Peyer's patch (tissue), 4 donors: ENCODE data around the gene TERT. TPM values are rescaled to one million over a fixed set of nuclear protein-coding genes. Genes with fewer than 3 reads are reported as not detected.
"Not testable (repeated sequence)": the region's sequence is repeated elsewhere in the genome, so short reads cannot be mapped to it uniquely, and the experiment has no call there.

Experiments
- DNase-seq, 3 donors: peaks; one replicate each; pipeline ENCODE4 v3.0.0-alpha.2; 2017 to 2019
- H3K27ac ChIP-seq, 4 donors: fragments of 200-600 bp; sonication (generic); one replicate each; pipeline ENCODE4 v1.5.1; 2016 to 2019
- H3K27me3 ChIP-seq, 2 donors: fragments of 200-600 bp; sonication (generic); one replicate each; pipeline ENCODE4 v1.5.1; 2019
- H3K36me3 ChIP-seq, 3 donors: fragments of 200-600 bp; sonication (generic); one replicate each; pipeline ENCODE4 v1.5.1; 2016 to 2019
- H3K4me1 ChIP-seq, 4 donors: fragments of 200-600 bp; sonication (generic); one replicate each; pipeline ENCODE4 v1.5.1; 2016 to 2019
- H3K4me3 ChIP-seq, 4 donors: fragments of 200-600 bp; sonication (generic); 1 replicate in 3 of 4; 2 replicates in 1 of 4; pipeline ENCODE4 v1.5.1; 2016 to 2019; ENCODE audit warnings: mild to moderate bottlenecking in 1 of 4
- H3K9me3 ChIP-seq, 4 donors: fragments of 200-600 bp; sonication (generic); one replicate each; pipeline ENCODE4 v1.5.1; 2016 to 2019; ENCODE audit warnings: mild to moderate bottlenecking in 1 of 4
- POLR2A ChIP-seq, 2 donors: fragments of 450-650 bp; IDR thresholded peaks; one replicate each; pipeline ENCODE4 v1.5.1; 2017; ENCODE audit warnings: antibody characterized with exemption in 2 of 2, mild to moderate bottlenecking in 2 of 2, moderate library complexity in 2 of 2
- total RNA-seq, 4 donors: library from RNA; depleted of rRNA; stranded (reverse); fragments of >200 nt; gene quantifications; one replicate each; pipeline ENCODE4 v1.1.0, GENCODE V29; 2016
- TF ChIP-seq, protein P1 (sequence below), 6 experiments: fragments of 450-650 bp in 4 of 6; fragments of 200-600 bp in 2 of 6; sonication (generic) in 1 of 6; IDR thresholded peaks; one replicate each; pipeline ENCODE4 v1.5.1; 2017 to 2019; ENCODE audit warnings: antibody characterized with exemption in 6 of 6, mild to moderate bottlenecking in 3 of 6, moderate library complexity in 1 of 6

TERT gene
- total RNA-seq, 4 donors from 2014 or later: 0.70 to 6.6 (median 1.6) TPM

DNA sequence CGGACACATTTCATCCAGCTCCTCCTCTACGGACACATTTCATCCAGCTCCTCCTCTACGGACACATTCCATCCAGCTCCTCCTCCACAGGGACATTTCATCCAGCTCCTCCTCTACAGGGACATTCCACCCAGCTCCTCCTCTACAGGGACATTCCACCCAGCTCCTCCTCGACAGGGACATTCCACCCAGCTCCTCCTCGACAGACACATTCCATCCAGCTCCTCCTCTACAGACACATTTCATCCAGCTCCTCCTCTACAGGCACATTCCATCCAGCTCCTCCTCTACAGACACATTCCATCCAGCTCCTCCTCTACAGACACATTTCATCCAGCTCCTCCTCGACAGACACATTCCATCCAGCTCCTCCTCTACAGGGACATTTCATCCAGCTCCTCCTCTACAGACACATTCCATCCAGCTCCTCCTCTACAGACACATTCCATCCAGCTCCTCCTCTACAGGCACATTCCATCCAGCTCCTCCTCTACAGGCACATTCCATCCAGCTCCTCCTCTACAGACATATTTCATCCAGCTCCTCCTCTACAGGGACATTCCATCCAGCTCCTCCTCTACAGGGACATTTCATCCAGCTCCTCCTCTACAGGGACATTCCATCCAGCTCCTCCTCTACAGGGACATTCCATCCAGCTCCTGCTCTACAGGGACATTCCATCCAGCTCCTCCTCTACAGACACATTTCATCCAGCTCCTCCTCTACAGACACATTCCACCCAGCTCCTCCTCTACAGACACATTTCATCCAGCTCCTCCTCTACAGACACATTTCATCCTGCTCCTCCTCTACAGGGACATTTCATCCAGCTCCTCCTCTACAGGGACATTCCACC is 32.3 kb upstream of the TERT start:
- H3K4me3 ChIP-seq, H3K9me3 ChIP-seq, H3K27me3 ChIP-seq: not testable (repeated sequence)
- peak overlapping the region in 2 of 4 donors; percentile 17 to 38 for H3K27ac ChIP-seq
- peaks cover 0 to 16% (median 0%) of the 10 kb centered on the region in 4 donors for H3K4me1 ChIP-seq
- H3K36me3 ChIP-seq: peaks cover 0 to 75% (median 0%) of the 10 kb centered on the region in 3 donors
- DNase-seq: peak in 2 of 3 donors; percentile 8 to 42

DNA sequence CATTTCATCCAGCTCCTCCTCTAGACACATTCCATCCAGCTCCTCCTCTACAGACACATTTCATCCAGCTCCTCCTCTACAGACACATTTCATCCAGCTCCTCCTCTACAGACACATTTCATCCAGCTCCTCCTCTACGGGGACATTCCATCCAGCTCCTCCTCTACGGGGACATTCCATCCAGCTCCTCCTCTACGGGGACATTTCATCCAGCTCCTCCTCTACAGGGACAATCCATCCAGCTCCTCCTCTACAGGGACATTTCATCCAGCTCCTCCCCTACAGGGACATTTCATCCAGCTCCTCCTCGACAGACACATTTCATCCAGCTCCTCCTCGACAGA is 31.6 kb upstream of the TERT start:
- not testable (repeated sequence) for H3K27me3 ChIP-seq, H3K4me3 ChIP-seq, H3K9me3 ChIP-seq
- Histone ChIP-seq H3K36me3 (peaks cover 0 to 75% (median 0%) of the 10 kb centered on the region in 3 donors), H3K4me1 (peaks cover 0 to 16% (median 0%) of the 10 kb centered on the region in 4 donors), H3K27ac (peak overlapping the region in 1 of 4 donors; percentile 38)
- peak in 1 of 3 donors; percentile 2 for DNase-seq

DNA sequence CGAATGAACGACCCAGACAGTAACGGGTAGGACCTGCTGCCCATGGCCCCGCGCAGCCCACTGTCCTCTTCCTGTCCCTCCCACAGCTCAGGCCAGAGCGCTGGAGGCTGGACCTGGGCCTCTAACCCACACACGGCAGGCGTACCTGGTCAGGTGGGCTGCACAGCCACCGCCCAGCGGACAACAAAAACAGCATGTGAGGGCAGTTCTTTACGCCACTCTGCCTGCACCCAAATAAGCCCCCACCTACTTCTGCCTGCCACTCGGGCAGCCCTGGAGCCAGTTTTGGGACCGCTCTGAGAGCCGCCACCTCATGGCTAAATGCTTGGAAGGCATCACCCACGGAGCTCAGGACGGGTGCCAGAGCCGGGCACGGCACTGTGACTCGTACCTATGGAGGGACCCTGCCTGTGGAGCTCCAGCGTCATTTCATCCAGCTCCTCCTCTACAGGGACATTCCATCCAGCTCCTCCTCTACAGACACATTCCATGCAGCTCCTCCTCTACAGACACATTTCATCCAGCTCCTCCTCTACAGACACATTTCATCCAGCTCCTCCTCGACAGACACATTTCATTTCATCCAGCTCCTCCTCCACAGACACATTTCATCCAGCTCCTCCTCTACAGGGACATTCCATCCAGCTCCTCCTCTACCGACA is 31.1 kb upstream of the TERT start:
- Histone ChIP-seq H3K27ac (no peak overlapping the region), H3K4me1 (peaks cover 0 to 12% (median 0%) of the 10 kb centered on the region in 4 donors), H3K27me3 (no peaks in the 10 kb centered on the region), H3K36me3 (peaks cover 0 to 75% (median 0%) of the 10 kb centered on the region in 3 donors), H3K9me3 (no peaks in the 10 kb centered on the region), H3K4me3 (no peak overlapping the region)
- TF ChIP-seq, protein P1, sequence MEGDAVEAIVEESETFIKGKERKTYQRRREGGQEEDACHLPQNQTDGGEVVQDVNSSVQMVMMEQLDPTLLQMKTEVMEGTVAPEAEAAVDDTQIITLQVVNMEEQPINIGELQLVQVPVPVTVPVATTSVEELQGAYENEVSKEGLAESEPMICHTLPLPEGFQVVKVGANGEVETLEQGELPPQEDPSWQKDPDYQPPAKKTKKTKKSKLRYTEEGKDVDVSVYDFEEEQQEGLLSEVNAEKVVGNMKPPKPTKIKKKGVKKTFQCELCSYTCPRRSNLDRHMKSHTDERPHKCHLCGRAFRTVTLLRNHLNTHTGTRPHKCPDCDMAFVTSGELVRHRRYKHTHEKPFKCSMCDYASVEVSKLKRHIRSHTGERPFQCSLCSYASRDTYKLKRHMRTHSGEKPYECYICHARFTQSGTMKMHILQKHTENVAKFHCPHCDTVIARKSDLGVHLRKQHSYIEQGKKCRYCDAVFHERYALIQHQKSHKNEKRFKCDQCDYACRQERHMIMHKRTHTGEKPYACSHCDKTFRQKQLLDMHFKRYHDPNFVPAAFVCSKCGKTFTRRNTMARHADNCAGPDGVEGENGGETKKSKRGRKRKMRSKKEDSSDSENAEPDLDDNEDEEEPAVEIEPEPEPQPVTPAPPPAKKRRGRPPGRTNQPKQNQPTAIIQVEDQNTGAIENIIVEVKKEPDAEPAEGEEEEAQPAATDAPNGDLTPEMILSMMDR (IDR thresholded peaks at IDR 0.05): no peak
- no peak for TF ChIP-seq POLR2A (IDR thresholded peaks at IDR 0.05)
- peak in 2 of 3 donors; percentile 32 to 44 for DNase-seq

DNA sequence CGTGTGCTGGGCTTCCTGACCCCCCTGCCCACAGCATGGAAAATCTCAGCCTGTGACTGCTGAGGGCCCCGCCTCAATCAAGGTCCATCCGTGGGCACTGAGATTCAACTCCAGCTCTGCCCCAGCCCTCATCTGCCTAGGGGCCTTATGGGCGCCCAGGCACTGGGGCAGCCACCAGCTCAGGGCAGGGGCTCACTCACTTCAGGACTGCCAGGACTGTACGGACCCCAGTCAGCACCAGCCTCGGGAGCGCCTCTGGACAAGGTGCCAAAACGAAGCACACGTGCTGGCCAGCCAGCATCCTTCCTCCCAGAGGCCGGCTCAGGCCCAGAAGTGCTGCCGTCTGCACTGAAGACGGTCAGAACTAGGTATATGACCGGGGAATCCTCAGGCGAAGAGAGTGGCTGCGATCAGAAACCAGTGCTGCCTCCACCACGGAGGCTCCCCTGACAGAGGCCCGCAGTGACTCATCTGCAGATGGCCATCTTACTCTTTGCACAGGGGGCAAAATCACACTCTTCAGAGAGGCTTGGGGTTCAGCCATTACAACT is 30.4 kb upstream of the TERT start:
- Histone ChIP-seq H3K36me3 (peaks cover 0 to 75% (median 0%) of the 10 kb centered on the region in 3 donors), H3K9me3 (no peaks in the 10 kb centered on the region), H3K27me3 (no peaks in the 10 kb centered on the region), H3K27ac (no peak overlapping the region), H3K4me3 (no peak overlapping the region), H3K4me1 (peaks cover 0 to 6% (median 0%) of the 10 kb centered on the region in 4 donors)
- peak in 2 of 3 donors; percentile 37 to 38 for DNase-seq
- no peak for TF ChIP-seq POLR2A (IDR thresholded peaks at IDR 0.05)
- TF ChIP-seq, protein P1 (IDR thresholded peaks at IDR 0.05): no peak

DNA sequence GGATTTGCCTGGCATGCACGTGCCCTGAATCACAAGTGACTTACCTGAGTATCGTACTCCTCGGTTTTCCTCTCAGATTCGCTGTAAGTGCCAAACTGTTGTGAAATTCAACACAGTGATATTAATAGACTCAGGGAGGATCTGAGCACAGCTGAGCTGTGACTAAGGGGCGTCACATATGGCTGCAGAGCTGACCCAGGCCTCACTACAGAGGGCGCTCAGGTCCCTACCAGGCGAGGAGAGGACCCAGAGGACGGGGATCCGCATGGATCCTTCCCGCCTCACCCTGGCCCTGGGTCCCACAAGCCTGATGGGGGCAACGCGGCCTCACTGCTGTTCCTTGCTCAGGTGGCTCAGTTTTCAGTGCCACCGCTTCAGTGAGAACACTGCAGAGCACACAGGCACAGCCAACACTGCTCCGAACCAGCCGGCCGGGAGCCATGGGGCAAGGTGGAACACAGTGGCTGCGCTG is 29.9 kb upstream of the TERT start:
- H3K36me3 ChIP-seq: peaks cover 0 to 75% (median 0%) of the 10 kb centered on the region in 3 donors
- H3K4me3 ChIP-seq: no peak overlapping the region
- no peak overlapping the region for H3K27ac ChIP-seq
- no peaks in the 10 kb centered on the region for H3K27me3 ChIP-seq
- TF ChIP-seq POLR2A (IDR thresholded peaks at IDR 0.05): no peak
- TF ChIP-seq, protein P1 (IDR thresholded peaks at IDR 0.05): no peak
- H3K4me1 ChIP-seq: peaks cover 0 to 3% (median 0%) of the 10 kb centered on the region in 4 donors
- DNase-seq: peak in 2 of 3 donors; percentile 28 to 34
- no peaks in the 10 kb centered on the region for H3K9me3 ChIP-seq

DNA sequence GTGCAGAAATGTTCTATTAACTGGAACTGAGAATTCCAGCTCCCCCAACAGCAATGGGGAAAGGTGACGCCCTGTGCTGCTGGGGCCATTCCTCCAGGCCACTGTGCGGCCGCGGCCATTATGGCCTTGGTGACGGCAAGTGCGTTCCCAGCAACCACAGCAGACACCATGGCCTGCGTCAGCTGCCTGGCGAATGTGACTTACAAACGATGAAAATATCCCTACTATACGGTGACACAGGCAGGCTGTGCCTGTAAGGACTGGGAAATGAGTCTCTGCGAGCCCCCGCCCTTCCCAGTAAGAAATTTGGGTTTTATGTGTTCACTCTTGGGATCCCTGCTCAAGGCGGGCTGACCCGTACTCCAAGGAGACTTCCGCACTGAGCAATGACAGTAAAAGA is 29.4 kb upstream of the TERT start:
- DNase-seq: peak in 2 of 3 donors; percentile 28 to 42
- TF ChIP-seq POLR2A (IDR thresholded peaks at IDR 0.05): no peak
- TF ChIP-seq, protein P1 (IDR thresholded peaks at IDR 0.05): no peak
- peaks cover 0 to 75% (median 0%) of the 10 kb centered on the region in 3 donors for H3K36me3 ChIP-seq
- no peaks in the 10 kb centered on the region for H3K9me3 ChIP-seq
- no peak overlapping the region for H3K27ac ChIP-seq
- no peaks in the 10 kb centered on the region for H3K27me3 ChIP-seq
- H3K4me3 ChIP-seq: no peak overlapping the region
- peaks cover 0 to 3% (median 0%) of the 10 kb centered on the region in 4 donors for H3K4me1 ChIP-seq
